DND-41 (cell line): ENCODE results near the gene RAD51B.

ENCODE experiments used
- CTCF ChIP-seq: IDR thresholded peaks from 2 replicates; pipeline ENCODE4 v1.5.1; 2012; ENCODE audit warnings: borderline replicate concordance, low read length, moderate library complexity, mild to moderate bottlenecking; ENCODE audit not compliant: poor library complexity, severe bottlenecking; ENCODE audit errors: extremely low read depth
- EZH2 ChIP-seq: IDR thresholded peaks from 3 replicates; pipeline ENCODE4 v1.6.1; 2012; ENCODE audit warnings: borderline replicate concordance, low read depth, mild to moderate bottlenecking, moderate library complexity, low read length, inconsistent platforms; ENCODE audit not compliant: severe bottlenecking

GRCh38 chr14:68372368-68372767 is 552.8 kb downstream of the RAD51B start:
- TF ChIP-seq CTCF (no peak), EZH2 (no peak)
